HepG2 (cell line): ENCODE data around the gene RING1. TPM values are rescaled to one million over a fixed set of nuclear protein-coding genes. Genes with fewer than 3 reads are reported as not detected.

Source experiments
- ATAC-seq: fragments of 200-7000 bp; cut with Tn5 transposase; 3 replicates; pipeline ENCODE4 v1.9.1; 2020; ENCODE audit warnings: mild to moderate bottlenecking, moderate library complexity
- BruUV-seq: library from RNA; stranded (reverse); fragments of 400-500 nt; replicated peaks from 2 replicates; lab custom pipeline; 2021; lab: Mats Ljungman, UMichigan
- CTCF ChIA-PET: fragments of 300-600 bp; formaldehyde crosslinking; extraction: SDS; loops from one replicate; lab custom pipeline; 2021; ENCODE audit warnings: low total read pairs, inconsistent platforms, low intra/inter-chr PET ratio; lab: Yijun Ruan, JAX
- POLR2A ChIA-PET: fragments of 350-600 bp; sonication (Branson Sonifier 250); formaldehyde crosslinking; loops from one replicate; lab custom pipeline; 2020; ENCODE audit warnings: antibody characterized with exemption, inconsistent platforms; lab: Yijun Ruan, JAX
- DNase-seq: peaks from one replicate; pipeline ENCODE4 v3.0.0-alpha.2; 2015; ENCODE audit warnings: low spot score
- FAIRE-seq: peaks from 3 replicates; lab custom pipeline; 2011; peaks lifted over from hg19 to GRCh38; lab: Jason Lieb, UNC
- H2AFZ ChIP-seq: one replicate; pipeline ENCODE4 v1.6.1; 2011; ENCODE audit warnings: low read length, inconsistent platforms
- H3K27ac ChIP-seq: fragments of 300-600 bp; 3 replicates; pipeline ENCODE4 v1.8.0; 2011; ENCODE audit warnings: mixed run types, mild to moderate bottlenecking, mixed read lengths, low read length, inconsistent platforms; ENCODE audit not compliant: insufficient read depth; ENCODE audit errors: extremely low read length
- H3K27me3 ChIP-seq, 2 experiments: fragments of 200-600 bp in 1 of 2; 2 replicates in 1 of 2; 3 replicates in 1 of 2; pipeline versions ENCODE4 v1.6.0 to v1.8.0; 2011; ENCODE audit warnings: low read length in 2 of 2, mild to moderate bottlenecking in 2 of 2, moderate library complexity in 2 of 2, inconsistent platforms in 1 of 2; ENCODE audit not compliant: insufficient read depth in 2 of 2, control insufficient read depth in 1 of 2
- H3K36me3 ChIP-seq, 2 experiments: fragments of 200-600 bp in 1 of 2; replicated peaks in 1 of 2; 2 replicates in 1 of 2; 3 replicates in 1 of 2; pipeline versions ENCODE4 v1.5.1 to v1.8.0; 2011; ENCODE audit warnings: low read length in 2 of 2, inconsistent platforms in 1 of 2; ENCODE audit not compliant: insufficient read depth in 2 of 2, control insufficient read depth in 1 of 2
- H3K4me1 ChIP-seq: 2 replicates; pipeline ENCODE4 v1.5.1; 2012; ENCODE audit warnings: low read length, inconsistent platforms; ENCODE audit not compliant: insufficient read depth
- H3K4me2 ChIP-seq: 2 replicates; pipeline ENCODE4 v1.6.0; 2011; ENCODE audit warnings: low read depth, low read length, inconsistent platforms
- H3K4me3 ChIP-seq, 3 experiments: fragments of 200-600 bp in 1 of 3; sonication (generic), shearing (Covaris generic) in 1 of 3; replicated peaks in 1 of 3; 2 replicates each; pipeline ENCODE4 v1.5.1; 2011 to 2016; ENCODE audit warnings: low read length in 3 of 3, inconsistent platforms in 2 of 3, low read depth in 2 of 3, mild to moderate bottlenecking in 2 of 3, control low read depth in 1 of 3, mixed read lengths in 1 of 3; ENCODE audit not compliant: insufficient read depth in 1 of 3
- H3K79me2 ChIP-seq: one replicate; pipeline ENCODE4 v1.6.1; 2011; ENCODE audit warnings: low read length, inconsistent platforms; ENCODE audit not compliant: insufficient read depth
- H3K9ac ChIP-seq: 2 replicates; pipeline ENCODE4 v1.6.0; 2011; ENCODE audit warnings: mild to moderate bottlenecking, low read depth, low read length, inconsistent platforms; ENCODE audit not compliant: insufficient read depth
- H3K9me3 ChIP-seq: 2 replicates; pipeline ENCODE4 v1.5.1; 2012; ENCODE audit warnings: mild to moderate bottlenecking, low read length
- H4K20me1 ChIP-seq: 2 replicates; pipeline ENCODE4 v1.6.0; 2011; ENCODE audit warnings: inconsistent platforms, mild to moderate bottlenecking, low read length, moderate library complexity; ENCODE audit not compliant: insufficient read depth
- ATF4 ChIP-seq, 2 experiments: fragments of 450-650 bp in 1 of 2; sonication (generic) in 1 of 2; formaldehyde crosslinking; IDR thresholded peaks; 2 replicates each; pipeline versions ENCODE4 v1.5.0 to v1.8.0; 2020 to 2022; ENCODE audit warnings: mild to moderate bottlenecking in 1 of 2, missing genetic modification reagents in 1 of 2
- BCL3 ChIP-seq: sonication (generic); formaldehyde crosslinking; IDR thresholded peaks from 2 replicates; pipeline ENCODE4 v1.5.1; 2020; ENCODE audit warnings: mild to moderate bottlenecking, missing genetic modification reagents, moderate library complexity
- RNF219 ChIP-seq: sonication (generic); formaldehyde crosslinking; IDR thresholded peaks from 2 replicates; pipeline ENCODE4 v1.5.0; 2020; ENCODE audit warnings: mild to moderate bottlenecking, missing genetic modification reagents
- SIN3A ChIP-seq: IDR thresholded peaks from 2 replicates; pipeline ENCODE4 v1.6.1; 2011; ENCODE audit warnings: low read depth, mild to moderate bottlenecking, control low read depth, low read length, borderline replicate concordance
- TOE1 ChIP-seq: sonication (generic); formaldehyde crosslinking; IDR thresholded peaks from 2 replicates; pipeline ENCODE4 v1.4.0; 2020; ENCODE audit warnings: mild to moderate bottlenecking, missing genetic modification reagents
- ZFAT ChIP-seq: sonication (generic); formaldehyde crosslinking; conservative IDR thresholded peaks from 2 replicates; pipeline ENCODE4 v1.8.1; 2023; ENCODE audit warnings: missing genetic modification reagents, inconsistent platforms
- ZNF414 ChIP-seq: sonication (generic); formaldehyde crosslinking; IDR thresholded peaks from 2 replicates; pipeline ENCODE4 v1.5.0; 2020; ENCODE audit warnings: missing genetic modification reagents
- ZNF670 ChIP-seq: sonication (generic); formaldehyde crosslinking; IDR thresholded peaks from 2 replicates; pipeline ENCODE4 v1.8.0; 2022; ENCODE audit warnings: mild to moderate bottlenecking, missing genetic modification reagents, borderline replicate concordance
- WGBS: methylation state at CpG from one replicate; pipeline ENCODE4 v1.1.6; 2017; ENCODE audit warnings: low lambda C conversion rate; 5-methylcytosine and 5-hydroxymethylcytosine counted together
- in situ Hi-C: cut with HindIII; loops from 2 replicates; pipeline ENCODE4 v1.10.0; 2017; ENCODE audit warnings: low pct_unique_long_range_greater_than_20kb; ENCODE audit not compliant: extremely low pct_ligation_motif_present
- intact Hi-C: fragments of 100-400 bp; cut with micrococcal nuclease; formaldehyde crosslinking; loops from one replicate; pipeline ENCODE4 v1.10.0; 2022; ENCODE audit not compliant: unreplicated experiment
- polyA plus RNA-seq, 8 experiments: library from polyadenylated mRNA; depleted of rRNA in 3 of 8; stranded (reverse) in 7 of 8; unstranded in 1 of 8; fragments of >200 nt; fragmentation: Illumina TruSeq in 4 of 8; extraction: Trizol in 4 of 8; gene quantifications; 2 replicates each; pipeline versions ENCODE4 v1.2.1 to v1.2.3, GENCODE V29; 2011 to 2016; ENCODE audit warnings: low read depth in 4 of 8, missing spikeins in 1 of 8, mixed read lengths in 1 of 8; ENCODE audit not compliant: insufficient read depth in 1 of 8
- total RNA-seq, 5 experiments: library from RNA; depleted of rRNA; stranded (reverse); fragments of >200 nt; fragmentation: Illumina TruSeq; extraction: Trizol; gene quantifications; 2 replicates each; pipeline ENCODE4 v1.2.3, GENCODE V29; 2016; ENCODE audit warnings: low read depth in 1 of 5

RING1 gene
- total and polyA plus RNA-seq, 2 of the 13 experiments (the other 11 are each of a cell fraction or from before 2014, with no cell fraction given): 23.9 to 33.6 TPM

- TF ChIP-seq ATF4 (CRISPR knock-in tag; IDR thresholded peaks at IDR 0.05) (no peak), BCL3 (CRISPR knock-in tag) (no peak), ZNF670 (CRISPR knock-in tag) (no peak; the same call in 1 of the 2 replicates), ZFAT (CRISPR knock-in tag) (no peak), TOE1 (no peak)
Observed at GRCh38 chr6:33204415-33205190, 3.7 kb upstream of the RING1 start, which contains the start of gene HSD17B8 (continued).

GRCh38 chr6:33205191-33206026, 2.9 kb upstream of the RING1 start:
- peak; percentile 52 for FAIRE-seq
- peaks cover 70% of the 10 kb centered on the region for H3K4me1 ChIP-seq
- TF ChIP-seq RNF219 (CRISPR knock-in tag) (no peak), ZNF414 (no peak), SIN3A (0 out of 2 replicates have a peak, but pooled peaks have one; percentile 31)

More at GRCh38 chr6:33205191-33206026, 2.9 kb upstream of the RING1 start:
- peak; percentile 0; the same call in 2 of the 3 replicates for ATAC-seq
- BruUV-seq: no TSS peak
- no peak overlapping the region for H2AFZ ChIP-seq
- no peak for DNase-seq
- peaks cover 40% of the 10 kb centered on the region for H3K79me2 ChIP-seq
- H3K27me3 ChIP-seq: peaks cover 0 to 4% of the 10 kb centered on the region in 2 experiments; a peak in 1 of 5 replicates
- H3K9me3 ChIP-seq: no peaks in the 10 kb centered on the region
- peaks cover 12 to 33% of the 10 kb centered on the region in 2 experiments for H3K36me3 ChIP-seq
- H4K20me1 ChIP-seq: peaks cover 13% of the 10 kb centered on the region; the same call in 1 of the 2 replicates
- CTCF ChIA-PET: interaction anchor here (1.4 kb wide), 1 partner anchor 43 kb away, joined by 5 read pairs; no protein-coding TSS in a partner anchor
- peak overlapping the region; percentile 90 for H3K4me2 ChIP-seq
- intact Hi-C loops (no loop called here), in situ Hi-C loops (loop anchor here (10.0 kb wide), 1 partner anchor 209 kb away; the partner anchor contains the start of genes CUTA and PHF1)
- peak overlapping the region; percentile 75 for H3K27ac ChIP-seq
- H3K9ac ChIP-seq: peak overlapping the region; percentile 71
- H3K4me3 ChIP-seq: peak overlapping the region; percentile 60 to 80 (median 74)
- POLR2A ChIA-PET: interaction anchor here (1.4 to 2.2 kb wide), 7 partner anchors 15 to 236 kb away, joined by 4 to 16 read pairs (median 5); partner anchors contain the start of genes RPS18 and VPS52
- WGBS: 66% methylated on average over 17 of the region's 17 CpGs
